H1 (cell line): ENCODE measurements around the gene TSPAN17.

Experiments
- CREB1 ChIP-seq: IDR thresholded peaks from 2 replicates; pipeline ENCODE4 v1.6.1; 2012; ENCODE audit warnings: inconsistent platforms
- CTCF ChIP-seq, 3 experiments: IDR thresholded peaks; 1 replicate in 2 of 3; 2 replicates in 1 of 3; pipeline versions ENCODE4 v1.5.1 to v1.6.1; 2011; ENCODE audit warnings: low read length in 3 of 3, mild to moderate bottlenecking in 3 of 3, inconsistent platforms in 2 of 3, low read depth in 1 of 3, moderate library complexity in 1 of 3; ENCODE audit not compliant: insufficient read depth in 1 of 3; ENCODE audit errors: control extremely low read depth in 1 of 3
- EP300 ChIP-seq, 2 experiments: IDR thresholded peaks; 1 replicate in 1 of 2; 2 replicates in 1 of 2; pipeline ENCODE4 v1.6.1; 2011 to 2012; ENCODE audit warnings: low read depth in 2 of 2, low read length in 2 of 2, mild to moderate bottlenecking in 2 of 2, borderline replicate concordance in 1 of 2, inconsistent platforms in 1 of 2, moderate library complexity in 1 of 2
- EZH2 ChIP-seq: fragments of 200-600 bp; sonication (generic); IDR thresholded peaks from 2 replicates; pipeline ENCODE4 v1.7.1; 2012; ENCODE audit warnings: low read depth, mild to moderate bottlenecking, moderate library complexity, low read length, inconsistent platforms; ENCODE audit not compliant: severe bottlenecking
- RAD21 ChIP-seq, 2 experiments: IDR thresholded peaks in 1 of 2; conservative IDR thresholded peaks in 1 of 2; 2 replicates each; pipeline ENCODE4 v1.6.1; 2011; ENCODE audit warnings: low read depth in 2 of 2, low read length in 2 of 2, improper control_type of control experiment in 1 of 2, inconsistent platforms in 1 of 2, mild to moderate bottlenecking in 1 of 2, moderate library complexity in 1 of 2
- SIX5 ChIP-seq: IDR thresholded peaks from 2 replicates; pipeline ENCODE4 v1.6.1; 2011; ENCODE audit warnings: mild to moderate bottlenecking, low read depth, low read length

- TF ChIP-seq EZH2 (no peak), CREB1 (peak; percentile 60), RAD21 (IDR thresholded peaks at IDR 0.05 in 1 of 2, conservative IDR thresholded peaks at IDR 0.05 in 1 of 2; ENCODE audit: low read depth in 2 of 2, low read length in 2 of 2) (no peak), SIX5 (no peak), EP300 (IDR thresholded peaks at IDR 0.05; ENCODE audit: borderline replicate concordance in 1 of 2, low read depth in 2 of 2, low read length in 2 of 2) (no peak), CTCF (IDR thresholded peaks at IDR 0.05; ENCODE audit: control extremely low read depth in 1 of 3, insufficient read depth in 1 of 3, low read depth in 1 of 3, low read length in 3 of 3) (no peak)
Measured at GRCh38 chr5:176629853-176630680, 17.2 kb upstream of the TSPAN17 start, which contains the start of the genes EIF4E1B and SNCB.
